A673 (cell line): ENCODE data around the gene ANKLE2.

Source experiments
- CTCF ChIP-seq: fragments of 300-800, 200-600 bp; sonication (generic); conservative IDR thresholded peaks from 2 replicates; pipeline ENCODE4 v1.5.1; 2017; ENCODE audit warnings: low read depth, mild to moderate bottlenecking, antibody characterized with exemption, low read length, moderate library complexity, mixed read lengths
- EZH2 ChIP-seq: fragments of 200-600 bp; sonication (generic); IDR thresholded peaks from 2 replicates; pipeline ENCODE4 v1.6.1; 2017; ENCODE audit warnings: borderline replicate concordance, low read depth, mild to moderate bottlenecking, mixed read lengths, antibody characterized with exemption, low read length; ENCODE audit not compliant: poor library complexity, severe bottlenecking

DNA sequence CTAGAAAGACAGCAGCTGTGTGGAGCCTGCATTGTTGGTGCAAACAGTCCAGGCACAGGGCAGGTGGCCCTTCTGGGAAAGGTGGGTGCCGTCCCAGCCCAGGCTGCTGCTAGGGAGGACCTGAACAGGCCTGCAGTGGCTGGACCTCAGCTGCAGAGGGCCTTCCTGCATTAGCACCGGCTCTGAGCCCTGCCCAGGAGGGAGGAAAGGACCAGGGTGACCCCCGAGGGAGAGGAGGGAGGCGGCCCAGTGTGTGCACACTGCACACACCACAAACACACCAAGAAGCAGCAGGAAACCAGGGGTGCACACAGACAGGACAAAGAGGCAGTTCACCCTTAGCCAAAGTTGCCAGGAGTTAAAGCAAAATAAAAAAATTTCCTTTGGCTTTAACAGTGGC lies 59.0 kb downstream of the ANKLE2 start:
- no peak for TF ChIP-seq CTCF
- TF ChIP-seq EZH2, result no peak
